Skeletal muscle satellite cell (primary cell): Measurements from ENCODE around the gene CHFR.
"Not testable (repeated sequence)": the region's sequence is repeated elsewhere in the genome, so short reads cannot be mapped to it uniquely, and the experiment has no call there.

ENCODE experiments used
- H3K27me3 ChIP-seq: 2 replicates; pipeline ENCODE4 v1.7.0; 2013; ENCODE audit warnings: low read length; ENCODE audit not compliant: control insufficient read depth, insufficient read depth
- H3K36me3 ChIP-seq: 2 replicates; pipeline ENCODE4 v1.7.0; 2013; ENCODE audit warnings: mild to moderate bottlenecking, control low read depth, low read length; ENCODE audit not compliant: insufficient read depth
- H3K4me1 ChIP-seq: 2 replicates; pipeline ENCODE4 v1.7.0; 2013; ENCODE audit warnings: low read length; ENCODE audit not compliant: control insufficient read depth, insufficient read depth
- H3K4me2 ChIP-seq: 2 replicates; pipeline ENCODE4 v1.7.0; 2013; ENCODE audit warnings: mild to moderate bottlenecking, low read length
- H3K4me3 ChIP-seq: 2 replicates; pipeline ENCODE4 v1.7.0; 2013; ENCODE audit warnings: low read length
- H3K9ac ChIP-seq: 2 replicates; pipeline ENCODE4 v1.7.0; 2013; ENCODE audit warnings: mild to moderate bottlenecking, low read depth, low read length, moderate library complexity
- H3K9me3 ChIP-seq: replicated peaks from 2 replicates; pipeline ENCODE4 v1.7.0; 2013; ENCODE audit warnings: mild to moderate bottlenecking, control low read depth, low read length

CHFR gene

GRCh38 chr12:132801741-132802140 lies 85.7 kb downstream of the CHFR start:
- Histone ChIP-seq H3K4me1 (no peaks in the 10 kb centered on the region), H3K27me3 (no peaks in the 10 kb centered on the region), H3K9me3 (no peaks in the 10 kb centered on the region), H3K4me3 (no peak overlapping the region), H3K4me2 (no peak overlapping the region), H3K36me3 (peaks cover 73% of the 10 kb centered on the region), H3K9ac (no peak overlapping the region)

DNA sequence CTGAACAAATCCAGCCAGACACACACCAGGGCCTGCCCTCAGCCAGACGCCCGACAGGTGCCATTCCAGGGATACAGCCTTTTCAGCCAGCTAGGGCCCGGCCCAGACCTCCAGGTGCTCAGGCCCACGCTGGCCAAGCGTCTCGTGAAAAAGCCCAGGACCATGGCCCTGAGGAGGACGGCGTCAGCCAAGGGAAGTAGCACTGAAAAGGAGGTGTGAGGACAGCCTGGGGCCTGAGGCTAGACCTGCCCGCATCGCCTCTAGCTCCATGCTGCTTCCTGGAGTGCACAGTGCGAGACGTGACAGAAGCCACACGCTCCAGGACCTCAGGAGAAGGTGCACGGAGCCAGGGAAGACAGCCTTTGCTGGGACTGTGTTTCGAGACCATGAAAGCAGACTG lies 88.6 kb downstream of the CHFR start:
- H3K4me1 ChIP-seq: no peaks in the 10 kb centered on the region
- no peak overlapping the region for H3K4me3 ChIP-seq
- no peaks in the 10 kb centered on the region for H3K27me3 ChIP-seq
- no peaks in the 10 kb centered on the region for H3K9me3 ChIP-seq
- peaks cover 72% of the 10 kb centered on the region for H3K36me3 ChIP-seq
- H3K9ac ChIP-seq: no peak overlapping the region
- H3K4me2 ChIP-seq: no peak overlapping the region

DNA sequence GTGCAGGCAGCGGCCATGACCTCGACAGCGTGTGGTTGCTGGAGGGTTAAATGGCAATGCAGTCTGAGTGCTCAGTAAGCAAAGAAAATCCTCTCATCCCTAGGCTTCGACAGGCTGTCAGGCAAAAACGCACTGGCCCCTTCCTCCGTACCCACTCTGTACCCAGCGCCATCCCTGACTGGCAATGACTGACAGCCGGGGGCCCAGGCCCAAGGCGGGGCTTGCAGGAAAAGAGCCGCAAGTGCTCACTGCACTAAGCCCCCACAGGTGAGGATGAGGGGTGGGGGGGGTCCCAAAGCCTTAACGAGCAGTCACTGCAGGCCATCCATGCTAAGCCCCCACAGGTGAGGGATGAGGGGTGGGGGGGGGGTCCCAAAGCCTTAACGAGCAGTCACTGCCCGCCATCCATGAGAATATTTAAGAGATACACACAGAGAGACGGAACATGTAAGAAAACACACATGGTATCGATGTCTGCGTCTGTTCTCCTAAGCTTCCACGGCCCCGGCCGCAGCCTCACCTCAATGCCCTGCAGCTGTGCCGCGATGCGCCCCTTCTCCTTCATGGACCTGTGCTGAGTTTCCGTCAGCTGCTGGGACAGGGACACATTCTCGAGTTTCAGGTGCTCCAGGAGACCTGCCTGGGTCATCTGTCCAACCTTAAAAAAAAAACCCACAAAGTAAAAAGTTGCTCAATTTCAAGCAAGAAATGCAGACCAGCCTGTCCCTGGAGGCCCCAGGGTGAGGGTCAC lies 89.4 kb downstream of the CHFR start:
- H3K9me3 ChIP-seq: no peaks in the 10 kb centered on the region
- no peaks in the 10 kb centered on the region for H3K27me3 ChIP-seq
- no peak overlapping the region for H3K4me2 ChIP-seq
- H3K36me3 ChIP-seq: peaks cover 66% of the 10 kb centered on the region
- H3K4me3 ChIP-seq: no peak overlapping the region
- H3K9ac ChIP-seq: no peak overlapping the region
- no peaks in the 10 kb centered on the region for H3K4me1 ChIP-seq

DNA sequence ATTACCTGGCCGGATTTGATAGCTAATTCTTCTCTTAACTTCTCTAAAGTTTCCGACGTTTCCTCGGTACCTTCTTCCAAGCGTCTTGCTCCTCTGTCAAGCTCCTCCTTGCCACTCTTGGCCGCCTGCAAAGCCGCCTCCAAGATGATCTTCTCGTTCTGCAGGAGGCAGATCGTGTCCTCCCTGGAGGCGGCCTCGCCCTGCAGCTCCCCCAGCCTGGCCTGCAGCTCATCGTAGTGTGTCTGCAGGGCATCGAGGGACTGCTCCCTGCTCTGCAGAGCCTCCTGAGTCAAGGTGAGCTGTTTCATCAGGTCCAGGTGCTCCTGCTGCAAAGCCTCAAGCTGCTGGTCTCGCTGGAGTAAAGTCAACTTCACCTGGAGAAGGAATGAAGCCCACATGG lies 91.6 kb downstream of the CHFR start:
- Histone ChIP-seq H3K4me1 (no peaks in the 10 kb centered on the region), H3K4me3 (no peak overlapping the region), H3K27me3 (no peaks in the 10 kb centered on the region), H3K4me2 (no peak overlapping the region), H3K9ac (no peak overlapping the region), H3K9me3 (no peaks in the 10 kb centered on the region), H3K36me3 (peaks cover 57% of the 10 kb centered on the region)

- not testable (repeated sequence) for H3K9ac ChIP-seq, H3K9me3 ChIP-seq, H3K4me3 ChIP-seq, H3K4me1 ChIP-seq, H3K27me3 ChIP-seq, H3K4me2 ChIP-seq
- peaks cover 49% of the 10 kb centered on the region for H3K36me3 ChIP-seq
Measured at GRCh38 chr12:132791940-132792339, 95.5 kb downstream of the CHFR start.

DNA sequence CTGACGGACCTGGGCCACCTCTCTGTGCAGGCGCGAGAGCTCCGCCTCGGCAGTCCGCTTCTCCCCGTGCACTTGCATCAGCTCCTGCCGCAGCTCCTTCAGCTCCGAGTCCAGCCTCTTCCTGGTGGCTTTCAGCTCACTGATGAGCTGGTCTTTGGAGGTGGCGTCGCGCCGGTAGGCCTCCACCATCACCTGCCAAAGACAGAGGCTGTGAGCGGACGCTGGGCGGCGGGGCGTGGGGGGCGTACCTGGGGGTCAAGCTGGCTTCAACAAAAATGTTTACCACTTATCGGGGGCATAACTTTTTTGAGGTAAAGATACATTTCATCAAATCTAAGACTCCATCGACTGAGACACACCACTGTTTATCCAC lies 98.3 kb downstream of the CHFR start:
- Histone ChIP-seq H3K9ac (no peak overlapping the region), H3K36me3 (peaks cover 49% of the 10 kb centered on the region)

DNA sequence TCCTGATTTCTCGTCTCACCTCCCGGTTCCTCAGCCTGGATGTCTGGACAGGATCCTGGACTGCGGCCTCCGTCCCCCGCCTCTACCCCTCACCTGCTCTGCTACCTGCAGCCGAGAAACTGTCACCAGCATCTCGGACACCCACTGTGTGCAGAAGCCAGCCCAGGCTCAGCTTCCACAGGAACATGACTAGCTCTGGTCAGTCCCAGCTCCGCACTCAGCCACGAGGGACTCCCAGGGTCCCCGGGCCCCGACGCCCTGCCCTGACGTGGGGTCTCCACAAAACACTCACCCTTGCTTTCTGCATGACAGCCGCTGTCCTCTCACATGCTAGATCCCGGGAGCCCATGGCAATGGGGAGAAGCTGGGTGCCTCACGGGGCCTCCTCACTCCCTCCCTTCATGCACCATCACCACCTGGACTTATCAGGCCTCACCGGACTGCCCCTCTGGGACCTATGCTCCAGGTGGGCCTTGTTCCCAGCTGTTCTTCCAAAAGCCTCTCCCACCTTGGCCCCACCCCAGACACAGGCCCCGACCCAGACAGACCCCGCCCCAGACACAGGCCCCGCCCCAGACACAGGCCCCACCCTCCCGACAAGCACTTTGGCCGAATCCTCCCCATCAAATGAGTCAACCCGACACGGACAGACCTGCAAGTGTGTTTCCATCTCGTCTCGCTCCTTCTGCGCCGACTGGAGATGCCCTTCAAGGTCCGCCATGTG lies 98.9 kb downstream of the CHFR start:
- Histone ChIP-seq H3K27me3 (no peaks in the 10 kb centered on the region), H3K4me1 (no peaks in the 10 kb centered on the region), H3K4me2 (no peak overlapping the region), H3K36me3 (peaks cover 48% of the 10 kb centered on the region), H3K4me3 (no peak overlapping the region), H3K9me3 (no peaks in the 10 kb centered on the region), H3K9ac (no peak overlapping the region)

More for the DNA sequence above, 98.3 kb downstream of the CHFR start:
- Histone ChIP-seq H3K4me3 (no peak overlapping the region), H3K4me1 (no peaks in the 10 kb centered on the region), H3K27me3 (no peaks in the 10 kb centered on the region), H3K4me2 (no peak overlapping the region), H3K9me3 (no peaks in the 10 kb centered on the region)

- Histone ChIP-seq H3K9ac (no peak overlapping the region), H3K36me3 (peaks cover 52% of the 10 kb centered on the region), H3K4me2 (no peak overlapping the region), H3K27me3 (no peaks in the 10 kb centered on the region), H3K9me3 (no peaks in the 10 kb centered on the region), H3K4me1 (no peaks in the 10 kb centered on the region), H3K4me3 (no peak overlapping the region)
Measured at GRCh38 chr12:132787877-132788276, 99.5 kb downstream of the CHFR start.

DNA sequence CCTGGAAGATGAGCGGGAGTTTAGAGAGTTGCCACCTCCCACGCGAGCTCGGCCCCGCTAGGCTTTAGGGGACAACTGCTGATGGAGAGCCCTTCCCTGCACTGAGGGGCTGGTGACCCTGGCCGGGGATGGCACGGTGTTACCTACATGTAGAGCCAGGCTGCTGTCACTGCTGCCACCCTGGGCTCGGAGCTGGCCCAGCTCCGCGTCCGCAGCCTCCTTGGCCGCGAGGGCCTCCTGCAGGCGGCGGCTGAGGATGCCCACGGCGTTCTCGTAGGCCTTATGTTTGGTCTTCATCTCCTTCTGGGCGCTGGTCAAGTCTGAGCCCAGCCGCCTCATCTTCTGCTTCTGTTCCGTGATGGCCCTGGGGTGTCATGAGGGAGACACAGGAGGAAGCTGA lies 101.2 kb downstream of the CHFR start:
- no peak overlapping the region for H3K4me2 ChIP-seq
- no peak overlapping the region for H3K4me3 ChIP-seq
- H3K9me3 ChIP-seq: no peaks in the 10 kb centered on the region
- H3K4me1 ChIP-seq: no peaks in the 10 kb centered on the region
- peaks cover 62% of the 10 kb centered on the region for H3K36me3 ChIP-seq
- no peak overlapping the region for H3K9ac ChIP-seq
- H3K27me3 ChIP-seq: no peaks in the 10 kb centered on the region

- Histone ChIP-seq H3K4me1 (no peaks in the 10 kb centered on the region), H3K36me3 (peaks cover 75% of the 10 kb centered on the region), H3K27me3 (no peaks in the 10 kb centered on the region), H3K4me2 (no peak overlapping the region), H3K9ac (no peak overlapping the region), H3K4me3 (no peak overlapping the region), H3K9me3 (no peaks in the 10 kb centered on the region)
Measured at GRCh38 chr12:132784580-132784979, 102.8 kb downstream of the CHFR start.

- no peaks in the 10 kb centered on the region for H3K27me3 ChIP-seq
- no peak overlapping the region for H3K4me3 ChIP-seq
- H3K9me3 ChIP-seq: no peaks in the 10 kb centered on the region
- H3K4me2 ChIP-seq: no peak overlapping the region
- H3K9ac ChIP-seq: no peak overlapping the region
- H3K36me3 ChIP-seq: peaks cover 74% of the 10 kb centered on the region
- no peaks in the 10 kb centered on the region for H3K4me1 ChIP-seq
Measured at GRCh38 chr12:132783917-132784531, 103.4 kb downstream of the CHFR start.
